Measurements from ENCODE around the gene DNAJB8. TPM values are rescaled to one million over a fixed set of nuclear protein-coding genes. Genes with fewer than 3 reads are reported as not detected.
A peak's percentile ranks its signal among the peaks of the same experiment; 100 is the strongest.

Gene DNAJB8
- polyA plus RNA-seq (2013, experiment 1 of 2; ENCODE audit: insufficient read length), result not detected
- polyA plus RNA-seq (2013, experiment 2 of 2; ENCODE audit: insufficient read length), result not detected

DNA sequence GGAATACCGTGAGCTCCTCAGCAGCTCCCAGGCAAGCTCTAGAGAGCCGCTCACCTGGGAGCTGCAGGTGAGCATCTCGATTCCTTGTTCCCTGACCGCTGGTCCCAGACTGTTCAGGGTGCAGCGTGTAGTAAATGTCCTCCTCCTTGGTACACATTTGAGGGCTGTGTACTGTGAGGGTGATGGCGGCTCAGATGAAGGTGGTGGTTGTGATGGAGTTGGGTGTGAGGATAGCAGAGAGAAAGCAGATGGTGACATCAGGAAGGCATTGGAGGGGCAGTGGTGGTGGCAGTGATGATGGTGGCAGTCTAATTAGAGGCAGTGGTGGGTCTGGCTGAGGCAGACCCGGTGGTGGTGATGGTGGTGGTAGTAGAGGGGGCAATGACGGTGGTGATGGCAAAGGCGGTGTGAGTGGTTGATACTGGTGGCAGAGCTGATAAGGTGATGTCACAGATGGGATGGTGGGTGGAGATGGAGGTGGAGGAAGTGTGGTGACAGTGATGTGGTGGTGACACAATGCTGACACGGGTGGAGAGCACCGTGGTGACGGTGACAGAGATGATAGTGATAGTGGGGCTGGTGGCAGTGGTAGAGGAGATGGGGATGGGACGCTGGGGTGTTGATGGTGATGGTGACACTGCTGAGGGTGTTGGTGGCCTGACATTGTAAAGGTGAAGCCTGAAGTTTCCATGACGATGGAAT lies at the start of gene DNAJB8:
DNAJB8 (minus strand) TSS at position 51 of the 702 bp plus-strand sequence. CDS start 3,645 bp downstream, outside the sequence.
- no peak for DNase-seq

- DNase-seq, result no peak
Observed at GRCh38 chr3:128515967-128516366, 49.3 kb upstream of the DNAJB8 start.

GRCh38 chr3:128508852-128509251 lies 42.2 kb upstream of the DNAJB8 start:
- DNase-seq, result no peak

DNA sequence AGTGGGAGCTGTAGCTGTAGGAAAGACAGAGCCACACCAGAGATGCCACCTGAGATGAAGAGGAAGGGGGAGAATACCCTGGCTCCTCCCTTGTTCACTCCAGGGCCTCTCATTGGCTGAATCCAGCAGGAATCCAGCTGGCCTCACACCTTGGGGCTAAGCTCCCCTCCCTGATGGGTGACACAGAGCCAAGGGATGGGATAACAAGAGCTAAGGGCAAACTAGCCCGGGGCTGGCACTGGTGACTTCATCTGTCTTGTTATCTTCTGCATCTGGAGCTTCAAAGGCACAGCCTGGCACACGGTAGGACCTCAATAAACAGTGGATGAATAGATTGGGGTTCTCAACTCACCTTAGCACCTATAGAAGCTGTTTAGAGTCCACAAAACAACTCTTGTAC lies 40.1 kb upstream of the DNAJB8 start:
- DNase-seq, result no peak

DNA sequence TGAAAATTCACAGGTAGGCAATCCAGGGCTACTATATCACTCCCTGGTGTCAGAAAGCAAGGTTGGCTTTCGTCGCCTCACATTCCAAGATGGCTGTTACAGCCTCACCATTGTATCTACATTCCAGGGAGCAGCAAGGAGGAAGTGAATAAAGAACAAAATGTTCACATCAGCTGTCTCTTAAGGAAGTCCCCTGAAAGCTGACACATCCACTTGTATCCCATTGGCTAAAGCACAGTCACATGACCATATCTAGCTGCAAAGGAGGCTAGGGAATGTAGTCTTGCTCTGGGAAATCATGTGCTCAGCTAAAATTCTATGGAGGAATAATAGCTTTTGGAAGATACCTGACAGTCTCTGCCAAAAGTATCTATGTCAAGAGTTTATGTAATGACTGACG lies 39.1 kb upstream of the DNAJB8 start:
- DNase-seq, result no peak

GRCh38 chr3:128504963-128505730 lies 38.5 kb upstream of the DNAJB8 start:
- DNase-seq, result no peak

GRCh38 chr3:128504533-128504915 lies 37.8 kb upstream of the DNAJB8 start:
- no peak for DNase-seq

DNA sequence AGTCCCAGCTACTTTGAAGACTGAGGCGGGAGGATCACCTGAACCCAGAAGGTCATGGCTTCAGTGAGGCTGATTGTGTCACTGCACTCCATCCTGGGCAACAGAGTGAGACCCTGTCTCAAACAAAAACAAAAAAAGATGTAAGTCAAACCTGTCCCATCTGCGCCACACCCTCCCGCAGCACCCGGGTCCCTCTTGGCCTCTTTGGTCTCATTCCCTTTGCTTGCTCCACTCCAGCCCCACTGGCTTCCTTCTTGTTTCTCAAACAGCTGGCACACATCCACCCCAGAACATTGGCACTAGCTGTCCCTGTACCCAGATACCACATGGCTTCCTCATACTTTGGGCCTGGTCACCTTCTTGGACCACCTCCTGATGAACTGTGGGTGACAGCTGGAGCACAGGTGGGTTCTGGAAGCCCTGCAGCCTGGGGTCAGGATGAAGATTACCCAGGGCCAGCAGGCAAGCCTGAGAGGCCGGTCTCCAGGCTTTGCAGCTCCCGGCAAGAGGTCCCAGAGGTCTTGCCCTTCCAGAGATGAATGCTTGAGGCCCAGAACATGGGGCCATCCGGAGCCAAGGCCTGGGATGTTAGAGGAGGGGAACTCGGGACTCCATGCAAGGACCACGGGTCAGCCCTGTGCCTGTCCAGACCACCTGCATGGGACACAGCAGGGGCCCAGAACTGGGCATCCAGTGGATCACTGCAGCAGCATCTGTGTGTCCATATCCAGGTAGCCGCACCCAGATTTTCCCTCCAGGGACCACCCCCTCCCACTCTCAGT lies 37.3 kb upstream of the DNAJB8 start:
- no peak for DNase-seq

DNA sequence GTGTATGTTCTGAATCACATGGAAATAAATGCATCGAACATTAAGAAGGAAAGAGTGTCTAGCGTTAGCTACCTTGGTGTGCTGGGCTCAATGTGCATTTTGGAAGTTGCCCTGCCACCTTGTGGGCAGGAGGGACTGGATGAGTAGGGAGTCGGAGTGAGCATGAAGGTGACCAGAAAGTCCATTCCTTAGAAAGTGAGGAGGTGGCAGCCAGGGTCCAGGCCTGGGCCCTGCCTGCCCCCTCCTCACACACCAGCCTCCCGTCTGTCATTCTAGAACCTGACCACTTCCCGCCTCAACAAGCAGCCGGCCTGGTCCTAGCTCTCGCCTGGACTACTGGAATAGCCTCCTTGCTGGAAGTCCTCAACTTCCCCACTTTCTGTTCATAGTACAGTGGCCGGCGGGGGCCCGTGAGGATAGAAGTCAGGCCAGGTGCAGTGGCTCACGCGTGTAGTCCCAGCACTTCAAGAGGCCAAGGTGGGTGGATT lies 36.5 kb upstream of the DNAJB8 start:
- no peak for DNase-seq

DNA sequence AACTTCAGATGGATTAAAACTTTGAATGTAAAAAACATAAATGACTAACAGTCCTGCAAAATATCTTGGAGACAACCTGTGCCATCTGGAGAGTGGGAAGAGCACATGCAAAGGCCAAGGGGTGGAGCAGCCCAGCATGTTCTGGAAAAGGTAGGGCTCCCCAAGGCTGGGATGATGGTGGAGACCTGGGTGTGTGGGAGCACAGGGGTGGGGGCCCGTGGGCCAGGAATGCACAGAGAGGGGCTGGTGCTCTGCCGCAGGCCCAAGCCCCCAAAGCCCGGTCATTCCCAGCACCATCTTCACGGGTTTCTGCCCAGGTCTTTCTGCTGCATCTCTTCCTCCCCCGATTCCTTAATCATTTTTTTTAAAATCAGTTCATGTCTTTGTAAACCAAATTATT lies 36.0 kb upstream of the DNAJB8 start:
- no peak for DNase-seq

- peak; percentile 36 for DNase-seq
Observed at GRCh38 chr3:128501431-128501830, 34.7 kb upstream of the DNAJB8 start.

DNA sequence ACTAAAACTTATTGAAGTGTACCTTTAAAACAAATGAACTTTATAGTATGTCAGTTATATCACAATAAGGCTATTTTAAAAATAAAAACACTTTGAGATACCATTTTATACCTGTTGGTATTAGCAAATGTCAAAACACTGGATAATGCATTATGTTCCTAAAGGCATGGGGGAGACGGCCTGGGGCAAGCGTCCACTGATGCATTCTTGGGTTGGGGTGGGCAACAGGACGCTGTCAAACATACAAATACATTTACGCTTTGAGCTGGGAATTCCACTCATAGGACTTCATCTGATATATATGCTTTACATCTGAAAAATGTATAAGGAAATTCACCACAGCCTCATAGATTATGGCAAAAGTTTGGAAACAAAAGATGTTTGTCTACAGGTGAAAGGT lies 33.9 kb upstream of the DNAJB8 start:
- no peak for DNase-seq

- DNase-seq, result peak; percentile 40
Observed at GRCh38 chr3:128499724-128500275, 33.1 kb upstream of the DNAJB8 start.

GRCh38 chr3:128498901-128499530 lies 32.3 kb upstream of the DNAJB8 start:
- no peak for DNase-seq

GRCh38 chr3:128498127-128498626 lies 31.5 kb upstream of the DNAJB8 start:
- no peak for DNase-seq

- DNase-seq, result no peak
Observed at GRCh38 chr3:128497305-128498126, 30.8 kb upstream of the DNAJB8 start.

- DNase-seq, result no peak
Observed at GRCh38 chr3:128496602-128497304, 30.1 kb upstream of the DNAJB8 start.

DNA sequence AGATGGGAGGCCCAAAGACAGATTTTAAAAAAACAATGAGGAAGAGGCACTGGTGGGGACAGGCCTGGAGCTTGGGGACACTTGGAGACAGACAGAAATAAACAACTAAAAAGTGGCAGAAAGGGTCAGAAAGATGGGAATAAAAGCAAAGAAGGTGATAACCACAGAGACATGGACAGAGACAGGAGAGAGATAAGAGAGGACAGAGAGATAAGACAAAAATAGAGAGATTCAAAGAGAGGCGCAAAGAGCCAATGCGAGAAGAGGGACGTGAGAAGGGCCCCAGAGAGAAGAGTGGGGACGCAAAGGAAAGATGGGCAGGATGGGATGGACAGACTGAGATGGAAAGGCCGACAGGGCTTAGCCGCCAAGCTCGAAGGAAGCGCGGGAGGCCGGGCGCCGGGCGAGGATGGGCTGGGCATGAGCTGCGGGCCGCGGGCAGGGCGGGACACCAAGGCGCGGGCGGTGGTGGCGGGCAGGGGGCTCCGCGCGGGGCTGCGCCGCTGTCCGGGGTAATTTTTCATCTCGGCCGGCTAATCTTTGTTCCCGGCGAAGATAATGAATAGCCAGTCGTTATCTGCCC lies 29.4 kb upstream of the DNAJB8 start:
- no peak for DNase-seq

DNA sequence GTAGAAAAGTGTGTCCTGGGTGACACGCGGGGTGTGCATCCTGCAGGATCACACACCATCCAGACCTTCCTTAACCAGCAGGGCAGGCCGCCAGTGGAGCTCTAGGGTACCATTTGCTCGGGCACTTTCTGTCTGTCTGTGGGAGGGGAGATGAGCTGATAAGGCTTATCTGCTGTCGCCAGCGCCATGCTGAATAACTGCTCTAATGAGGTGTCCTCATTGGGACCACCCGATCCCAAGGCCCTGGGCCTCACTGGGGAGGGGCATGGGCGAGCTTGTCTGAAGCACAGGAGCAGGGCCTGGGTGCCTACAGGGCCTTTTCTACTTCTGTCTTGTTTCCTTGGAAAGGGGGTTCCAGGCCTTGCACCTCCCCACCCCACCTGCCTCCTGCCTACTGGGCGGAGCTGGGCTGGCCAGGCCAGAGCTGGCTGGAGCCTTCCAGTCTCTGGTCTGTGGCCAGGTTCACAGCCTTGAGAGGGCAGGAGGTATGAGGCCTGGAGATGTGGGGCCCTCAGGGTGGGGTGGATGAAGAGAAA lies 28.8 kb upstream of the DNAJB8 start:
- no peak for DNase-seq

DNA sequence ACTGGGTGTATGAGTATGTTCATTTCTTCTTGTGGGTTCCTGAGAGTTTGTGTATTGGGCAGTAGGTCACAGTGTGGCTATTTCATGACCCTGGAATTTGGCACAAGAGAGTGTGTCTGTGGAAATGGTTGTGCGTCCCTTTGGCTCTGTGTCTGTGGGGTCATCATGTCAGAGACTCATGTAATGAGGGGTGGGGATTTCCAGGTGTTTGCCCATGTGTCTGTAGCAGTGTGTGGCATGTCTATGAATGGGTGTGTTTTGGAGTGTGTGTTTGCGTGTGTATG lies 27.6 kb upstream of the DNAJB8 start:
- DNase-seq, result no peak
